GM19099 (cell line): ENCODE results near the gene ZMYND8.

Experiments
- POLR2A ChIP-seq: IDR thresholded peaks from 3 replicates; pipeline ENCODE4 v1.6.1; 2011; ENCODE audit warnings: low read depth; ENCODE audit not compliant: insufficient read length; ENCODE audit errors: extremely low read depth

ZMYND8 gene

GRCh38 chr20:47227576-47227975 lies 128.9 kb downstream of the ZMYND8 start:
- TF ChIP-seq POLR2A = no peak

- TF ChIP-seq POLR2A = no peak
These were observed 129.4 kb downstream of the ZMYND8 start for GRCh38 chr20:47227119-47227518.

GRCh38 chr20:47225458-47225857 lies 131.0 kb downstream of the ZMYND8 start:
- TF ChIP-seq POLR2A = no peak

- no peak for TF ChIP-seq POLR2A
These were observed 131.6 kb downstream of the ZMYND8 start for GRCh38 chr20:47224857-47225256.

- TF ChIP-seq POLR2A = no peak
These were observed 132.2 kb downstream of the ZMYND8 start for GRCh38 chr20:47224300-47224791.

- TF ChIP-seq POLR2A = no peak
These were observed 132.6 kb downstream of the ZMYND8 start for GRCh38 chr20:47223896-47224295.

- no peak for TF ChIP-seq POLR2A
These were observed 133.9 kb downstream of the ZMYND8 start for GRCh38 chr20:47222468-47223119.

- no peak for TF ChIP-seq POLR2A
These were observed 135.4 kb downstream of the ZMYND8 start for GRCh38 chr20:47221036-47221625.

GRCh38 chr20:47220161-47220582 lies 136.3 kb downstream of the ZMYND8 start:
- TF ChIP-seq POLR2A = no peak

GRCh38 chr20:47217482-47218446 lies 138.7 kb downstream of the ZMYND8 start:
- no peak for TF ChIP-seq POLR2A

- no peak for TF ChIP-seq POLR2A
These were observed 139.6 kb downstream of the ZMYND8 start for GRCh38 chr20:47216819-47217410.

GRCh38 chr20:47215653-47216397 lies 140.7 kb downstream of the ZMYND8 start:
- no peak for TF ChIP-seq POLR2A

GRCh38 chr20:47213966-47214365 lies 142.5 kb downstream of the ZMYND8 start:
- TF ChIP-seq POLR2A = no peak

GRCh38 chr20:47212606-47213207 lies 143.8 kb downstream of the ZMYND8 start:
- no peak for TF ChIP-seq POLR2A

GRCh38 chr20:47211036-47211435 lies 145.5 kb downstream of the ZMYND8 start:
- TF ChIP-seq POLR2A = no peak

GRCh38 chr20:47210470-47210869 lies 146.0 kb downstream of the ZMYND8 start:
- no peak for TF ChIP-seq POLR2A
